Measurements from ENCODE around the gene TMEM245. TPM values are rescaled to one million over a fixed set of nuclear protein-coding genes. Genes with fewer than 3 reads are reported as not detected.

The TMEM245 gene
- total RNA-seq, 1 experiment from 2014 or later, result 34.8 TPM

DNA sequence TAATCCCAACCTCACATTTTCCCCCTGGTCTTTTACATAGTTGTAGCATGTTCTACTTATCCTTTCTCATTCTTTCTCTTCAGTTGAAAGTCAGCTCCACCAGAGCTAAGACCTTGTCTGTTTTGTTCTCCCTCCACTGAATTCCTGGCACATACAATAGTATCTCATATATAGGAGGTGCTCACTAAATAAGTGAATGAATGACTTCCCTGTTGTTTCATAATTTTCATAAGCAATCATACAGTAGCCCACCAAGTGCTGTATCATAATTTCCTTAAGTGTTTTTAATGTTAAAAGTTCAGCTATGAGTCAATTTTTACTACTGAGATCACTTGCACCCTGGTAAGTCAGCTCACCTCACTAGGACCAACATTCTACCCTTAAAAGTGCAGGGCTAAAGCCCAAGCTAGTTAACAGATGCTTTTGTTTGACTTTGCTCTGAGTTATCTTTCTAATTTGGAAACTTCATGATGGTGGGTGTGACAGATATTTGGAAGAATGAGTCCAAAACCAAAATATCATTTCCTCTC, 27.6 kb downstream of the TMEM245 start:
- H3K79me2 ChIP-seq (ENCODE audit: insufficient read depth, low read length), result peaks cover 43% of the 10 kb centered on the region
- ChIA-PET POLR2A (no interaction called here), RAD21 (ENCODE audit: low non-redundant PET in 1 of 2, low total read pairs in 2 of 2, uncharacterized antibody in 2 of 2, unreplicated experiment in 2 of 2) (no interaction called here), CTCF (interaction anchor here (0.5 kb wide), 1 partner anchor 105 kb away, joined by 3 read pairs; no protein-coding TSS in a partner anchor)
- no peak overlapping the region for H2AFZ ChIP-seq (ENCODE audit: low read depth, low read length, poor library complexity, severe bottlenecking)
- H3K9me3 ChIP-seq (ENCODE audit: control insufficient read depth in 1 of 2, insufficient read depth in 1 of 2, low read depth in 1 of 2, low read length in 2 of 2), result no peaks in the 10 kb centered on the region
- intact Hi-C loops (cut with micrococcal nuclease), result no loop called here
- peaks cover 0 to 4% of the 10 kb centered on the region in 2 experiments; a peak in 2 of 4 replicates for H3K4me1 ChIP-seq (ENCODE audit: control insufficient read depth in 1 of 2, insufficient read depth in 2 of 2, low read length in 2 of 2)
- no peak overlapping the region for H3K4me2 ChIP-seq (ENCODE audit: low read length)
- H4K20me1 ChIP-seq (ENCODE audit: insufficient read depth), result no peaks in the 10 kb centered on the region
- no peak overlapping the region for H3K9ac ChIP-seq (ENCODE audit: low read length)
- H3K9me2 ChIP-seq (ENCODE audit: insufficient read depth), result no peaks in the 10 kb centered on the region
- BruUV-seq (replicated peaks), result no TSS peak
- H3K27ac ChIP-seq (ENCODE audit: low read depth, low read length), result no peak overlapping the region
- TF ChIP-seq JUND (IDR thresholded peaks at IDR 0.05), result no peak
- TF ChIP-seq EZH2phosphoT487 (IDR thresholded peaks at IDR 0.05; ENCODE audit: borderline replicate concordance), result no peak
- no peak for TF ChIP-seq EZH2 (IDR thresholded peaks at IDR 0.05)
- TF ChIP-seq SP1 (IDR thresholded peaks at IDR 0.05; ENCODE audit: low read depth), result no peak
- TF ChIP-seq, protein P1, sequence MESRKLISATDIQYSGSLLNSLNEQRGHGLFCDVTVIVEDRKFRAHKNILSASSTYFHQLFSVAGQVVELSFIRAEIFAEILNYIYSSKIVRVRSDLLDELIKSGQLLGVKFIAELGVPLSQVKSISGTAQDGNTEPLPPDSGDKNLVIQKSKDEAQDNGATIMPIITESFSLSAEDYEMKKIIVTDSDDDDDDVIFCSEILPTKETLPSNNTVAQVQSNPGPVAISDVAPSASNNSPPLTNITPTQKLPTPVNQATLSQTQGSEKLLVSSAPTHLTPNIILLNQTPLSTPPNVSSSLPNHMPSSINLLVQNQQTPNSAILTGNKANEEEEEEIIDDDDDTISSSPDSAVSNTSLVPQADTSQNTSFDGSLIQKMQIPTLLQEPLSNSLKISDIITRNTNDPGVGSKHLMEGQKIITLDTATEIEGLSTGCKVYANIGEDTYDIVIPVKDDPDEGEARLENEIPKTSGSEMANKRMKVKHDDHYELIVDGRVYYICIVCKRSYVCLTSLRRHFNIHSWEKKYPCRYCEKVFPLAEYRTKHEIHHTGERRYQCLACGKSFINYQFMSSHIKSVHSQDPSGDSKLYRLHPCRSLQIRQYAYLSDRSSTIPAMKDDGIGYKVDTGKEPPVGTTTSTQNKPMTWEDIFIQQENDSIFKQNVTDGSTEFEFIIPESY (IDR thresholded peaks at IDR 0.05; ENCODE audit: extremely low read depth, insufficient replicate concordance, low read length), result no peak
- TF ChIP-seq ATF3 (IDR thresholded peaks at IDR 0.05), result no peak
- DNase-seq (ENCODE audit: low read depth, low spot score), result no peak
- H3K36me3 ChIP-seq (ENCODE audit: control insufficient read depth in 1 of 2, insufficient read depth in 2 of 2, low read length in 2 of 2), result peaks cover 10 to 30% of the 10 kb centered on the region in 2 experiments
- H3K27me3 ChIP-seq (ENCODE audit: insufficient read depth, low read length), result no peaks in the 10 kb centered on the region
- no peak overlapping the region for H3K4me3 ChIP-seq (replicated peaks in 1 of 2; ENCODE audit: low read depth in 1 of 2, low read length in 2 of 2)
- ATAC-seq, result no peak

- H3K79me2 ChIP-seq (ENCODE audit: insufficient read depth, low read length), result peaks cover 22% of the 10 kb centered on the region
Observed at GRCh38 chr9:109088221-109088620, 31.5 kb downstream of the TMEM245 start.

More at GRCh38 chr9:109088221-109088620, 31.5 kb downstream of the TMEM245 start:
- ChIA-PET POLR2A (no interaction called here), CTCF (no interaction called here), RAD21 (ENCODE audit: low non-redundant PET in 1 of 2, low total read pairs in 2 of 2, uncharacterized antibody in 2 of 2, unreplicated experiment in 2 of 2) (no interaction called here)
- no peak overlapping the region for H3K4me2 ChIP-seq (ENCODE audit: low read length)
- H3K27me3 ChIP-seq (ENCODE audit: insufficient read depth, low read length), result no peaks in the 10 kb centered on the region
- no peaks in the 10 kb centered on the region for H4K20me1 ChIP-seq (ENCODE audit: insufficient read depth)
- no peak overlapping the region for H2AFZ ChIP-seq (ENCODE audit: low read depth, low read length, poor library complexity, severe bottlenecking)
- no peak for TF ChIP-seq POLR2AphosphoS5 (IDR thresholded peaks at IDR 0.05; ENCODE audit: low read depth, low read length)
- no peak for TF ChIP-seq SIN3A (IDR thresholded peaks at IDR 0.05; ENCODE audit: low read depth)
- TF ChIP-seq YY1 (IDR thresholded peaks at IDR 0.05; ENCODE audit: extremely low read depth, insufficient replicate concordance, low read depth, low read length), result no peak
- TF ChIP-seq, protein P1 (IDR thresholded peaks at IDR 0.05; ENCODE audit: extremely low read depth, insufficient replicate concordance, low read length), result no peak
- no peak for TF ChIP-seq RAD21 (IDR thresholded peaks at IDR 0.05; ENCODE audit: low read depth)
- no peak for TF ChIP-seq CBX3 (IDR thresholded peaks at IDR 0.05; ENCODE audit: low read depth)
- TF ChIP-seq ZFX (IDR thresholded peaks at IDR 0.05), result no peak
- TF ChIP-seq FOSL1 (IDR thresholded peaks at IDR 0.05; ENCODE audit: low read depth), result no peak
- TF ChIP-seq EGR1 (IDR thresholded peaks at IDR 0.05; ENCODE audit: low read depth), result no peak
- no peak for TF ChIP-seq EZH2 (IDR thresholded peaks at IDR 0.05)
- intact Hi-C loops (cut with micrococcal nuclease), result no loop called here
- H3K9me2 ChIP-seq (ENCODE audit: insufficient read depth), result no peaks in the 10 kb centered on the region
- no peak for DNase-seq (ENCODE audit: low read depth, low spot score)
- no peak overlapping the region for H3K9ac ChIP-seq (ENCODE audit: low read length)
- peaks cover 0 to 11% of the 10 kb centered on the region in 2 experiments; a peak in 2 of 4 replicates for H3K4me1 ChIP-seq (ENCODE audit: control insufficient read depth in 1 of 2, insufficient read depth in 2 of 2, low read length in 2 of 2)
- peaks cover 10 to 40% of the 10 kb centered on the region in 2 experiments for H3K36me3 ChIP-seq (ENCODE audit: control insufficient read depth in 1 of 2, insufficient read depth in 2 of 2, low read length in 2 of 2)
- H3K4me3 ChIP-seq (replicated peaks in 1 of 2; ENCODE audit: low read depth in 1 of 2, low read length in 2 of 2), result no peak overlapping the region
- BruUV-seq (replicated peaks), result no TSS peak
- no peaks in the 10 kb centered on the region for H3K9me3 ChIP-seq (ENCODE audit: control insufficient read depth in 1 of 2, insufficient read depth in 1 of 2, low read depth in 1 of 2, low read length in 2 of 2)
- H3K27ac ChIP-seq (ENCODE audit: low read depth, low read length), result no peak overlapping the region
- ATAC-seq, result no peak
